IPS-18c (cell line): ENCODE results near the gene HCFC2.
A peak's percentile ranks its signal among the peaks of the same experiment; 100 is the strongest.
"Not testable (repeated sequence)": the region's sequence is repeated elsewhere in the genome, so short reads cannot be mapped to it uniquely, and the experiment has no call there.

Source experiments
- H3K4me3 ChIP-seq: 2 replicates; pipeline ENCODE4 v1.7.0; 2013; ENCODE audit warnings: low read depth, mild to moderate bottlenecking, low read length, moderate library complexity; ENCODE audit not compliant: insufficient read depth
- H3K9me3 ChIP-seq: one replicate; pipeline ENCODE4 v1.6.1; 2013; ENCODE audit warnings: mild to moderate bottlenecking, low read length, moderate library complexity; ENCODE audit not compliant: control insufficient read depth, insufficient read depth

The HCFC2 gene

GRCh38 chr12:104097954-104098353 lies 33.6 kb downstream of the HCFC2 start:
- H3K4me3 ChIP-seq, result no peak overlapping the region
- no peaks in the 10 kb centered on the region for H3K9me3 ChIP-seq

GRCh38 chr12:104105461-104105860 lies 41.1 kb downstream of the HCFC2 start:
- Histone ChIP-seq H3K4me3 (no peak overlapping the region), H3K9me3 (no peaks in the 10 kb centered on the region)

GRCh38 chr12:104106965-104107364 lies 42.6 kb downstream of the HCFC2 start:
- no peak overlapping the region for H3K4me3 ChIP-seq
- H3K9me3 ChIP-seq, result no peaks in the 10 kb centered on the region

- Histone ChIP-seq H3K4me3 (no peak overlapping the region), H3K9me3 (no peaks in the 10 kb centered on the region)
These were observed 44.6 kb downstream of the HCFC2 start for GRCh38 chr12:104108755-104109445.

- Histone ChIP-seq H3K9me3 (no peaks in the 10 kb centered on the region), H3K4me3 (no peak overlapping the region)
These were observed 45.3 kb downstream of the HCFC2 start for GRCh38 chr12:104109446-104110271.

GRCh38 chr12:104114834-104115586 lies 50.7 kb downstream of the HCFC2 start:
- H3K4me3 ChIP-seq, H3K9me3 ChIP-seq: not testable (repeated sequence)

- Histone ChIP-seq H3K9me3 (no peaks in the 10 kb centered on the region), H3K4me3 (no peak overlapping the region)
These were observed 51.2 kb downstream of the HCFC2 start for GRCh38 chr12:104115587-104115975.

GRCh38 chr12:104121001-104121400 lies 56.7 kb downstream of the HCFC2 start:
- no peak overlapping the region for H3K4me3 ChIP-seq

GRCh38 chr12:104122298-104122697 lies 58.0 kb downstream of the HCFC2 start:
- Histone ChIP-seq H3K9me3 (no peaks in the 10 kb centered on the region), H3K4me3 (no peak overlapping the region)

More at GRCh38 chr12:104121001-104121400, 56.7 kb downstream of the HCFC2 start:
- no peaks in the 10 kb centered on the region for H3K9me3 ChIP-seq

GRCh38 chr12:104126548-104126947 lies 62.2 kb downstream of the HCFC2 start:
- no peak overlapping the region for H3K4me3 ChIP-seq

GRCh38 chr12:104130760-104131159 lies 66.4 kb downstream of the HCFC2 start:
- H3K9me3 ChIP-seq, result no peaks in the 10 kb centered on the region
- no peak overlapping the region for H3K4me3 ChIP-seq

More at GRCh38 chr12:104126548-104126947, 62.2 kb downstream of the HCFC2 start:
- no peaks in the 10 kb centered on the region for H3K9me3 ChIP-seq

- Histone ChIP-seq H3K9me3 (no peaks in the 10 kb centered on the region), H3K4me3 (no peak overlapping the region)
These were observed 67.3 kb downstream of the HCFC2 start for GRCh38 chr12:104131609-104132008.

GRCh38 chr12:104132351-104132956 lies 68.1 kb downstream of the HCFC2 start:
- Histone ChIP-seq H3K4me3 (no peak overlapping the region), H3K9me3 (no peaks in the 10 kb centered on the region)

- H3K9me3 ChIP-seq, result no peaks in the 10 kb centered on the region
- H3K4me3 ChIP-seq, result no peak overlapping the region
These were observed 69.0 kb downstream of the HCFC2 start for GRCh38 chr12:104133321-104133720.

GRCh38 chr12:104133866-104134265 lies 69.5 kb downstream of the HCFC2 start:
- Histone ChIP-seq H3K9me3 (no peaks in the 10 kb centered on the region), H3K4me3 (no peak overlapping the region)

- no peak overlapping the region for H3K4me3 ChIP-seq
- no peaks in the 10 kb centered on the region for H3K9me3 ChIP-seq
These were observed 70.6 kb downstream of the HCFC2 start for GRCh38 chr12:104134882-104135281.

- no peaks in the 10 kb centered on the region for H3K9me3 ChIP-seq
- peak overlapping the region; percentile 84 for H3K4me3 ChIP-seq
These were observed 72.2 kb downstream of the HCFC2 start for GRCh38 chr12:104136577-104136976.
